HepG2 (cell line): ENCODE data around the gene POU5F1. TPM values are rescaled to one million over a fixed set of nuclear protein-coding genes. Genes with fewer than 3 reads are reported as not detected.

ENCODE experiments used
- ATAC-seq: fragments of 200-7000 bp; cut with Tn5 transposase; 3 replicates; pipeline ENCODE4 v1.9.1; 2020; ENCODE audit warnings: mild to moderate bottlenecking, moderate library complexity
- BruUV-seq: library from RNA; stranded (reverse); fragments of 400-500 nt; replicated peaks from 2 replicates; lab custom pipeline; 2021; lab: Mats Ljungman, UMichigan
- CTCF ChIA-PET: fragments of 300-600 bp; formaldehyde crosslinking; extraction: SDS; loops from one replicate; lab custom pipeline; 2021; ENCODE audit warnings: low total read pairs, inconsistent platforms, low intra/inter-chr PET ratio; lab: Yijun Ruan, JAX
- POLR2A ChIA-PET: fragments of 350-600 bp; sonication (Branson Sonifier 250); formaldehyde crosslinking; loops from one replicate; lab custom pipeline; 2020; ENCODE audit warnings: antibody characterized with exemption, inconsistent platforms; lab: Yijun Ruan, JAX
- DNase-seq: peaks from one replicate; pipeline ENCODE4 v3.0.0-alpha.2; 2015; ENCODE audit warnings: low spot score
- FAIRE-seq: peaks from 3 replicates; lab custom pipeline; 2011; peaks lifted over from hg19 to GRCh38; lab: Jason Lieb, UNC
- H2AFZ ChIP-seq: one replicate; pipeline ENCODE4 v1.6.1; 2011; ENCODE audit warnings: low read length, inconsistent platforms
- H3K27ac ChIP-seq: fragments of 300-600 bp; 3 replicates; pipeline ENCODE4 v1.8.0; 2011; ENCODE audit warnings: mixed run types, mild to moderate bottlenecking, mixed read lengths, low read length, inconsistent platforms; ENCODE audit not compliant: insufficient read depth; ENCODE audit errors: extremely low read length
- H3K27me3 ChIP-seq, 2 experiments: fragments of 200-600 bp in 1 of 2; 2 replicates in 1 of 2; 3 replicates in 1 of 2; pipeline versions ENCODE4 v1.6.0 to v1.8.0; 2011; ENCODE audit warnings: low read length in 2 of 2, mild to moderate bottlenecking in 2 of 2, moderate library complexity in 2 of 2, inconsistent platforms in 1 of 2; ENCODE audit not compliant: insufficient read depth in 2 of 2, control insufficient read depth in 1 of 2
- H3K36me3 ChIP-seq, 2 experiments: fragments of 200-600 bp in 1 of 2; replicated peaks in 1 of 2; 2 replicates in 1 of 2; 3 replicates in 1 of 2; pipeline versions ENCODE4 v1.5.1 to v1.8.0; 2011; ENCODE audit warnings: low read length in 2 of 2, inconsistent platforms in 1 of 2; ENCODE audit not compliant: insufficient read depth in 2 of 2, control insufficient read depth in 1 of 2
- H3K4me1 ChIP-seq: 2 replicates; pipeline ENCODE4 v1.5.1; 2012; ENCODE audit warnings: low read length, inconsistent platforms; ENCODE audit not compliant: insufficient read depth
- H3K4me2 ChIP-seq: 2 replicates; pipeline ENCODE4 v1.6.0; 2011; ENCODE audit warnings: low read depth, low read length, inconsistent platforms
- H3K4me3 ChIP-seq, 3 experiments: fragments of 200-600 bp in 1 of 3; sonication (generic), shearing (Covaris generic) in 1 of 3; replicated peaks in 1 of 3; 2 replicates each; pipeline ENCODE4 v1.5.1; 2011 to 2016; ENCODE audit warnings: low read length in 3 of 3, inconsistent platforms in 2 of 3, low read depth in 2 of 3, mild to moderate bottlenecking in 2 of 3, control low read depth in 1 of 3, mixed read lengths in 1 of 3; ENCODE audit not compliant: insufficient read depth in 1 of 3
- H3K79me2 ChIP-seq: one replicate; pipeline ENCODE4 v1.6.1; 2011; ENCODE audit warnings: low read length, inconsistent platforms; ENCODE audit not compliant: insufficient read depth
- H3K9ac ChIP-seq: 2 replicates; pipeline ENCODE4 v1.6.0; 2011; ENCODE audit warnings: mild to moderate bottlenecking, low read depth, low read length, inconsistent platforms; ENCODE audit not compliant: insufficient read depth
- H3K9me3 ChIP-seq: 2 replicates; pipeline ENCODE4 v1.5.1; 2012; ENCODE audit warnings: mild to moderate bottlenecking, low read length
- H4K20me1 ChIP-seq: 2 replicates; pipeline ENCODE4 v1.6.0; 2011; ENCODE audit warnings: inconsistent platforms, mild to moderate bottlenecking, low read length, moderate library complexity; ENCODE audit not compliant: insufficient read depth
- DMAP1 ChIP-seq: IDR thresholded peaks from 2 replicates; pipeline ENCODE4 v1.6.1; 2016
- FOXP4 ChIP-seq: sonication (generic); formaldehyde crosslinking; IDR thresholded peaks from 2 replicates; pipeline ENCODE4 v1.4.0; 2020; ENCODE audit warnings: missing genetic modification reagents
- GABPB1 ChIP-seq: IDR thresholded peaks from 2 replicates; pipeline ENCODE4 v1.6.1; 2016; ENCODE audit warnings: mild to moderate bottlenecking, missing genetic modification reagents, moderate library complexity, missing compliant biosample characterization
- HMGA1 ChIP-seq: sonication (generic); formaldehyde crosslinking; conservative IDR thresholded peaks from 2 replicates; pipeline ENCODE4 v1.4.0; 2020; ENCODE audit warnings: missing genetic modification reagents
- PAWR ChIP-seq: sonication (generic); formaldehyde crosslinking; IDR thresholded peaks from 2 replicates; pipeline ENCODE4 v1.4.0; 2020; ENCODE audit warnings: missing genetic modification reagents, mild to moderate bottlenecking, borderline replicate concordance
- RARA ChIP-seq: IDR thresholded peaks from 2 replicates; pipeline ENCODE4 v1.6.1; 2016; ENCODE audit warnings: missing genetic modification reagents, missing compliant biosample characterization
- REXO4 ChIP-seq: sonication (generic); formaldehyde crosslinking; IDR thresholded peaks from 2 replicates; pipeline ENCODE4 v1.8.0; 2022; ENCODE audit warnings: missing genetic modification reagents, mild to moderate bottlenecking, borderline replicate concordance
- ZNF207 ChIP-seq: fragments of 450-650 bp; IDR thresholded peaks from 2 replicates; pipeline ENCODE4 v1.6.1; 2016; ENCODE audit warnings: antibody characterized with exemption, borderline replicate concordance
- ZNF230 ChIP-seq: sonication (generic); formaldehyde crosslinking; IDR thresholded peaks from 2 replicates; pipeline ENCODE4 v1.4.0; 2020; ENCODE audit warnings: mild to moderate bottlenecking, missing genetic modification reagents
- ZNF24 ChIP-seq: fragments of 450-650 bp; IDR thresholded peaks from 2 replicates; pipeline ENCODE4 v1.6.1; 2017; ENCODE audit warnings: antibody characterized with exemption, mild to moderate bottlenecking
- ZNF496 ChIP-seq: sonication (generic); formaldehyde crosslinking; IDR thresholded peaks from 2 replicates; pipeline ENCODE4 v1.8.1; 2023; ENCODE audit warnings: mild to moderate bottlenecking, moderate library complexity, missing genetic modification reagents; ENCODE audit not compliant: insufficient replicate concordance
- ZNF549 ChIP-seq: sonication (generic); formaldehyde crosslinking; IDR thresholded peaks from 2 replicates; pipeline ENCODE4 v1.5.0; 2020; ENCODE audit warnings: missing genetic modification reagents
- ZNF614 ChIP-seq: IDR thresholded peaks from 2 replicates; pipeline ENCODE4 v1.6.1; 2018; ENCODE audit warnings: missing biosample characterization, missing genetic modification reagents, inconsistent platforms, borderline replicate concordance
- ZNF616 ChIP-seq: sonication (generic); formaldehyde crosslinking; IDR thresholded peaks from 2 replicates; pipeline ENCODE4 v1.5.0; 2020; ENCODE audit warnings: low read depth, mild to moderate bottlenecking, missing genetic modification reagents
- ZNF883 ChIP-seq: sonication (generic); formaldehyde crosslinking; IDR thresholded peaks from 2 replicates; pipeline ENCODE4 v1.5.1; 2020; ENCODE audit warnings: mild to moderate bottlenecking, missing genetic modification reagents; ENCODE audit errors: not compliant biosample characterization
- ZZZ3 ChIP-seq: sonication (generic); formaldehyde crosslinking; IDR thresholded peaks from 2 replicates; pipeline ENCODE4 v1.4.0; 2020; ENCODE audit warnings: missing genetic modification reagents, mild to moderate bottlenecking, borderline replicate concordance
- WGBS: methylation state at CpG from one replicate; pipeline ENCODE4 v1.1.6; 2017; ENCODE audit warnings: low lambda C conversion rate; 5-methylcytosine and 5-hydroxymethylcytosine counted together
- in situ Hi-C: cut with HindIII; loops from 2 replicates; pipeline ENCODE4 v1.10.0; 2017; ENCODE audit warnings: low pct_unique_long_range_greater_than_20kb; ENCODE audit not compliant: extremely low pct_ligation_motif_present
- intact Hi-C: fragments of 100-400 bp; cut with micrococcal nuclease; formaldehyde crosslinking; loops from one replicate; pipeline ENCODE4 v1.10.0; 2022; ENCODE audit not compliant: unreplicated experiment
- polyA plus RNA-seq, 8 experiments: library from polyadenylated mRNA; depleted of rRNA in 3 of 8; stranded (reverse) in 7 of 8; unstranded in 1 of 8; fragments of >200 nt; fragmentation: Illumina TruSeq in 4 of 8; extraction: Trizol in 4 of 8; gene quantifications; 2 replicates each; pipeline versions ENCODE4 v1.2.1 to v1.2.3, GENCODE V29; 2011 to 2016; ENCODE audit warnings: low read depth in 4 of 8, missing spikeins in 1 of 8, mixed read lengths in 1 of 8; ENCODE audit not compliant: insufficient read depth in 1 of 8
- total RNA-seq, 5 experiments: library from RNA; depleted of rRNA; stranded (reverse); fragments of >200 nt; fragmentation: Illumina TruSeq; extraction: Trizol; gene quantifications; 2 replicates each; pipeline ENCODE4 v1.2.3, GENCODE V29; 2016; ENCODE audit warnings: low read depth in 1 of 5
- TF ChIP-seq, protein P1 (sequence below): sonication (generic); formaldehyde crosslinking; IDR thresholded peaks from 2 replicates; pipeline ENCODE4 v1.5.0; 2020; ENCODE audit warnings: missing genetic modification reagents
- TF ChIP-seq, protein P2 (sequence below): sonication (generic); formaldehyde crosslinking; IDR thresholded peaks from 2 replicates; pipeline ENCODE4 v1.4.0; 2020; ENCODE audit warnings: missing genetic modification reagents, mild to moderate bottlenecking, borderline replicate concordance

Gene POU5F1
- total and polyA plus RNA-seq, 2 of the 13 experiments (the other 11 are each of a cell fraction or from before 2014, with no cell fraction given), result 2.5 to 7.2 TPM

DNA sequence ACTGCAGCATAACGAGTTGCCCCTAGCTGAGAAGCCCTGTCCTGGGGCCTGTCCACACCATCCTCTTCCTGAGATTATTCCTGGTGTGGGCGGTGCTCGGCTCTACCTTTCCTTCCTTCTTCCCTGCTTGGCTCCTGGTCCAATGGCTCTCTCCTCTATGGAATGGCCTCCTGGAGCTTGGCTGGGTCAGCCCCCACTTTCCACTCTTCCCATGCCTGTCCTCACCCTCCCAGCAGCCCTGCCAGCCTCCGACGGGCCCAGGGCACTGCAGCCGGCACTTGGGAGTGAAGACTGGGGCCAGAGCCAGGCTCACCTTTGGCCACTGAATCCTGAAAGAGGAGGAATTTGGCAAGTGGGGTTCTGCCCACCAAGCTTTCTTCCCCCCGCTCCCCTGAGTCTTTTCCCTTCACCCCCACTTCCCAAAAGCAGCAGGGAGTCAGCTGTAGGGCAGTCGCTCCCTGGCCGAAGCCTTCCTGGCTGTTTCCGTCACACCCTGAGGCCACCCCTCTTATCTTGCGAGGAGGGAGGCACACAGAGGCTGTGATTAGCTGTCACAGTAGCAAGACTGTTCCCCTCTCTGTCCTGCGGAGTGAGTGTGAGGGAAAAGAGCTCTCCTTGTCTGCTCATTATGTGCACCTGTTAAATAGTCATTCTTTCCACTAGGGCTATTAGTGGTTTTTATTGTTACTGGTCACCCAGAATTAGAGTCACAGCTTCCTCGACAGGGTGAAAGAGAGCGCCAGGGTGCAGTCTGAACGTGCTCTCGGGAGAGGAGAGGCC lies 43.9 kb downstream of the POU5F1 start:
- Histone ChIP-seq H3K4me3 (no peak overlapping the region), H3K4me2 (no peak overlapping the region), H3K27ac (no peak overlapping the region), H2AFZ (no peak overlapping the region), H3K9me3 (no peaks in the 10 kb centered on the region), H3K9ac (no peak overlapping the region), H3K4me1 (peaks cover 7% of the 10 kb centered on the region), H3K79me2 (no peaks in the 10 kb centered on the region), H4K20me1 (no peaks in the 10 kb centered on the region), H3K27me3 (peaks cover 0 to 45% of the 10 kb centered on the region in 2 experiments; a peak in 3 of 5 replicates), H3K36me3 (no peaks in the 10 kb centered on the region)
- no TSS peak for BruUV-seq
- in situ Hi-C loops, result no loop called here
- DNase-seq (no peak), ATAC-seq (no peak), FAIRE-seq (no peak)
- ChIA-PET CTCF (no interaction called here), POLR2A (no interaction called here)
- intact Hi-C loops, result loop anchor here (2.0 kb wide), 1 partner anchor 16 kb away; no protein-coding TSS in a partner anchor
- WGBS, result 36% methylated on average over 16 of the region's 16 CpGs
- TF ChIP-seq ZNF616 (CRISPR knock-in tag), result no peak
- TF ChIP-seq GABPB1 (CRISPR knock-in tag), result no peak
- no peak for TF ChIP-seq ZNF883 (CRISPR knock-in tag)
- TF ChIP-seq ZNF496 (CRISPR knock-in tag), result no peak
- no peak for TF ChIP-seq FOXP4
- TF ChIP-seq, protein P1, sequence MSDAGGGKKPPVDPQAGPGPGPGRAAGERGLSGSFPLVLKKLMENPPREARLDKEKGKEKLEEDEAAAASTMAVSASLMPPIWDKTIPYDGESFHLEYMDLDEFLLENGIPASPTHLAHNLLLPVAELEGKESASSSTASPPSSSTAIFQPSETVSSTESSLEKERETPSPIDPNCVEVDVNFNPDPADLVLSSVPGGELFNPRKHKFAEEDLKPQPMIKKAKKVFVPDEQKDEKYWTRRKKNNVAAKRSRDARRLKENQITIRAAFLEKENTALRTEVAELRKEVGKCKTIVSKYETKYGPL (CRISPR knock-in tag), result no peak
- TF ChIP-seq DMAP1 (CRISPR knock-in tag), result no peak
- TF ChIP-seq, protein P2, sequence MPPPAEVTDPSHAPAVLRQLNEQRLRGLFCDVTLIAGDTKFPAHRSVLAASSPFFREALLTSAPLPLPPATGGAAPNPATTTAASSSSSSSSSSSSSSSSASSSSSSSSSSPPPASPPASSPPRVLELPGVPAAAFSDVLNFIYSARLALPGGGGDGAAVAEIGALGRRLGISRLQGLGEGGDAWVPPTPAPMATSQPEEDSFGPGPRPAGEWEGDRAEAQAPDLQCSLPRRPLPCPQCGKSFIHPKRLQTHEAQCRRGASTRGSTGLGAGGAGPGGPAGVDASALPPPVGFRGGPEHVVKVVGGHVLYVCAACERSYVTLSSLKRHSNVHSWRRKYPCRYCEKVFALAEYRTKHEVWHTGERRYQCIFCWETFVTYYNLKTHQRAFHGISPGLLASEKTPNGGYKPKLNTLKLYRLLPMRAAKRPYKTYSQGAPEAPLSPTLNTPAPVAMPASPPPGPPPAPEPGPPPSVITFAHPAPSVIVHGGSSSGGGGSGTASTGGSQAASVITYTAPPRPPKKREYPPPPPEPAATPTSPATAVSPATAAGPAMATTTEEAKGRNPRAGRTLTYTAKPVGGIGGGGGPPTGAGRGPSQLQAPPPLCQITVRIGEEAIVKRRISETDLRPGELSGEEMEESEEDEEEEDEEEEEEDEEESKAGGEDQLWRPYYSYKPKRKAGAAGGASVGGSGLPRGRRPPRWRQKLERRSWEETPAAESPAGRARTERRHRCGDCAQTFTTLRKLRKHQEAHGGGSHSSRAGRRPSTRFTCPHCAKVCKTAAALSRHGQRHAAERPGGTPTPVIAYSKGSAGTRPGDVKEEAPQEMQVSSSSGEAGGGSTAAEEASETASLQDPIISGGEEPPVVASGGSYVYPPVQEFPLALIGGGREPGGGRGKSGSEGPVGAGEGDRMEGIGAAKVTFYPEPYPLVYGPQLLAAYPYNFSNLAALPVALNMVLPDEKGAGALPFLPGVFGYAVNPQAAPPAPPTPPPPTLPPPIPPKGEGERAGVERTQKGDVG (CRISPR knock-in tag), result no peak
- TF ChIP-seq ZZZ3 (CRISPR knock-in tag), result no peak
- no peak for TF ChIP-seq ZNF549
- no peak for TF ChIP-seq ZNF614
- no peak for TF ChIP-seq ZNF207
- TF ChIP-seq RARA (CRISPR knock-in tag), result no peak
- no peak for TF ChIP-seq ZNF24
- no peak for TF ChIP-seq PAWR (CRISPR knock-in tag)
- TF ChIP-seq REXO4 (CRISPR knock-in tag), result no peak
- TF ChIP-seq HMGA1 (CRISPR knock-in tag), result no peak
- TF ChIP-seq ZNF230 (CRISPR knock-in tag), result no peak
